ENCODE data around the gene AMHR2. TPM values are rescaled to one million over a fixed set of nuclear protein-coding genes. Genes with fewer than 3 reads are reported as not detected.

Gene AMHR2
- total RNA-seq, 5 donors from 2014 or later (not counting 1 experiment from before 2014, with no cell fraction given) = 0.19 TPM; not detected in 4

GRCh38 chr12:53474819-53475218 is 51.2 kb downstream of the AMHR2 start:
- Mint-ChIP-seq H3K27me3 (no peaks in the 10 kb centered on the region), H3K36me3 (peaks cover 54% of the 10 kb centered on the region), H3K27ac (peak overlapping the region; percentile 86 to 91), H3K4me3 (peak overlapping the region in 2 of 3 donors; percentile 21 to 26), H3K4me1 (peaks cover 48 to 52% (median 51%) of the 10 kb centered on the region in 3 donors), H3K9me3 (no peaks in the 10 kb centered on the region)
- H3K36me3 ChIP-seq (ENCODE audit: control insufficient read depth in 2 of 2, extremely low read depth in 1 of 2, insufficient read depth in 1 of 2, low read length in 1 of 2) = peaks cover 12 to 95% of the 10 kb centered on the region in 2 donors
- peak overlapping the region; percentile 30 for H3K27ac ChIP-seq (ENCODE audit: low read length)
- H3K9me3 ChIP-seq = no peaks in the 10 kb centered on the region
- ChIA-PET POLR2A (interaction anchor here in 1 of 2 donors (0.6 to 1.3 kb wide), 4 partner anchors 20 to 571 kb away, joined by 3 to 7 read pairs (median 4); partner anchors contain the start of gene TARBP2), CTCF (interaction anchor here (0.6 to 3.2 kb wide), 7 partner anchors 11 to 1053 kb away, joined by 3 to 7 read pairs (median 3); no protein-coding TSS in a partner anchor)
- ATAC-seq (replicated peaks in 1 of 4) (peak in 2 of 4 experiments; percentile 34 to 44), DNase-seq (no peak)
- no peaks in the 10 kb centered on the region for H3K27me3 ChIP-seq (replicated peaks in 1 of 2; ENCODE audit: control insufficient read depth in 2 of 2, extremely low read depth in 1 of 2, insufficient read depth in 2 of 2, low read length in 1 of 2)
- peaks cover 0 to 12% of the 10 kb centered on the region in 2 experiments for H3K4me1 ChIP-seq (ENCODE audit: control insufficient read depth in 1 of 2, extremely low read depth in 1 of 2, insufficient read depth in 2 of 2, low read length in 2 of 2)
- WGBS (ENCODE audit: insufficient coverage) = 45% methylated on average over 10 of the region's 13 CpGs
- no peak overlapping the region for H3K4me3 ChIP-seq (ENCODE audit: control insufficient read depth in 1 of 2, extremely low read depth in 1 of 2, low read length in 1 of 2)

- H3K4me3 Mint-ChIP-seq = no peak overlapping the region
- DNase-seq (no peak), ATAC-seq (replicated peaks in 1 of 4) (peak in 1 of 4 experiments; percentile 30)
- Histone ChIP-seq H3K4me3 (ENCODE audit: control insufficient read depth in 1 of 2, extremely low read depth in 1 of 2, low read length in 1 of 2) (no peak overlapping the region), H3K27ac (ENCODE audit: low read length) (no peak overlapping the region), H3K36me3 (ENCODE audit: control insufficient read depth in 2 of 2, extremely low read depth in 1 of 2, insufficient read depth in 1 of 2, low read length in 1 of 2) (peaks cover 17 to 91% of the 10 kb centered on the region in 2 donors), H3K9me3 (no peaks in the 10 kb centered on the region), H3K27me3 (replicated peaks in 1 of 2; ENCODE audit: control insufficient read depth in 2 of 2, extremely low read depth in 1 of 2, insufficient read depth in 2 of 2, low read length in 1 of 2) (no peaks in the 10 kb centered on the region), H3K4me1 (ENCODE audit: control insufficient read depth in 1 of 2, extremely low read depth in 1 of 2, insufficient read depth in 2 of 2, low read length in 2 of 2) (peaks cover 0 to 10% of the 10 kb centered on the region in 2 experiments)
- ChIA-PET POLR2A (interaction anchor here (0.6 to 1.4 kb wide), 3 partner anchors 24 to 1452 kb away, joined by 3 to 8 read pairs (median 3); partner anchors contain the start of gene TARBP2 (in 1 of the 2)), CTCF (interaction anchor here in 1 of 2 donors (0.6 to 1.3 kb wide), 9 partner anchors 15 to 434 kb away, joined by 3 to 10 read pairs (median 3); partner anchors contain the start of gene ESPL1)
- no peaks in the 10 kb centered on the region for H3K27me3 Mint-ChIP-seq
- peaks cover 41 to 46% (median 43%) of the 10 kb centered on the region in 3 donors for H3K4me1 Mint-ChIP-seq
- peaks cover 46% of the 10 kb centered on the region for H3K36me3 Mint-ChIP-seq
- no peaks in the 10 kb centered on the region for H3K9me3 Mint-ChIP-seq
- H3K27ac Mint-ChIP-seq = peak overlapping the region in 1 of 2 donors; percentile 48
- 67% methylated on average over 2 of the region's 2 CpGs for WGBS (ENCODE audit: insufficient coverage)
Observed at GRCh38 chr12:53476769-53477209, 53.1 kb downstream of the AMHR2 start.

- Histone ChIP-seq H3K4me1 (ENCODE audit: control insufficient read depth in 1 of 2, extremely low read depth in 1 of 2, insufficient read depth in 2 of 2, low read length in 2 of 2) (peaks cover 0 to 10% of the 10 kb centered on the region in 2 experiments), H3K36me3 (ENCODE audit: control insufficient read depth in 2 of 2, extremely low read depth in 1 of 2, insufficient read depth in 1 of 2, low read length in 1 of 2) (peaks cover 22 to 92% of the 10 kb centered on the region in 2 donors), H3K27ac (ENCODE audit: low read length) (no peak overlapping the region), H3K27me3 (replicated peaks in 1 of 2; ENCODE audit: control insufficient read depth in 2 of 2, extremely low read depth in 1 of 2, insufficient read depth in 2 of 2, low read length in 1 of 2) (no peaks in the 10 kb centered on the region), H3K4me3 (ENCODE audit: control insufficient read depth in 1 of 2, extremely low read depth in 1 of 2, low read length in 1 of 2) (no peak overlapping the region), H3K9me3 (no peaks in the 10 kb centered on the region)
- WGBS (ENCODE audit: insufficient coverage) = 80% methylated on average over 1 of the region's 1 CpG
- ChIA-PET CTCF (interaction anchor here (0.6 to 1.4 kb wide), 4 partner anchors 13 to 39 kb away, joined by 3 to 4 read pairs (median 4); partner anchors contain the start of gene TARBP2 (in 1 of the 2)), POLR2A (interaction anchor here (0.6 to 0.8 kb wide), 5 partner anchors 13 to 238 kb away, joined by 3 to 7 read pairs (median 4); no protein-coding TSS in a partner anchor)
- no peak overlapping the region for H3K4me3 Mint-ChIP-seq
- no peak for ATAC-seq (replicated peaks in 1 of 4)
- no peaks in the 10 kb centered on the region for H3K9me3 Mint-ChIP-seq
- H3K27me3 Mint-ChIP-seq = no peaks in the 10 kb centered on the region
- no peak overlapping the region for H3K27ac Mint-ChIP-seq
- DNase-seq = no peak
- H3K4me1 Mint-ChIP-seq = peaks cover 28 to 31% (median 29%) of the 10 kb centered on the region in 3 donors
- H3K36me3 Mint-ChIP-seq = peaks cover 38% of the 10 kb centered on the region
Observed at GRCh38 chr12:53478865-53479264, 55.2 kb downstream of the AMHR2 start.

GRCh38 chr12:53479331-53479730 is 55.7 kb downstream of the AMHR2 start:
- no peaks in the 10 kb centered on the region for H3K27me3 Mint-ChIP-seq
- Histone ChIP-seq H3K27ac (ENCODE audit: low read length) (no peak overlapping the region), H3K36me3 (ENCODE audit: control insufficient read depth in 2 of 2, extremely low read depth in 1 of 2, insufficient read depth in 1 of 2, low read length in 1 of 2) (peaks cover 24 to 92% of the 10 kb centered on the region in 2 donors), H3K9me3 (no peaks in the 10 kb centered on the region), H3K27me3 (replicated peaks in 1 of 2; ENCODE audit: control insufficient read depth in 2 of 2, extremely low read depth in 1 of 2, insufficient read depth in 2 of 2, low read length in 1 of 2) (no peaks in the 10 kb centered on the region), H3K4me3 (ENCODE audit: control insufficient read depth in 1 of 2, extremely low read depth in 1 of 2, low read length in 1 of 2) (no peak overlapping the region), H3K4me1 (ENCODE audit: control insufficient read depth in 1 of 2, extremely low read depth in 1 of 2, insufficient read depth in 2 of 2, low read length in 2 of 2) (peaks cover 0 to 10% of the 10 kb centered on the region in 2 experiments)
- WGBS (ENCODE audit: insufficient coverage) = 100% methylated on average over 2 of the region's 5 CpGs
- H3K4me1 Mint-ChIP-seq = peaks cover 23 to 28% (median 24%) of the 10 kb centered on the region in 3 donors
- ATAC-seq (replicated peaks in 1 of 4) = no peak
- ChIA-PET CTCF (interaction anchor here (0.6 to 1.0 kb wide), 3 partner anchors 22 to 39 kb away, joined by 3 to 4 read pairs (median 3); partner anchors contain the start of gene TARBP2 (in 1 of the 2)), POLR2A (interaction anchor here (0.6 to 0.8 kb wide), 6 partner anchors 12 to 239 kb away, joined by 3 to 7 read pairs (median 4); no protein-coding TSS in a partner anchor)
- no peaks in the 10 kb centered on the region for H3K9me3 Mint-ChIP-seq
- DNase-seq = no peak
- H3K4me3 Mint-ChIP-seq = no peak overlapping the region
- H3K27ac Mint-ChIP-seq = no peak overlapping the region
- peaks cover 34% of the 10 kb centered on the region for H3K36me3 Mint-ChIP-seq

- H3K4me1 Mint-ChIP-seq = peaks cover 13 to 23% (median 15%) of the 10 kb centered on the region in 3 donors
- POLR2A ChIA-PET = interaction anchor here (0.6 to 1.5 kb wide), 4 partner anchors 13 to 280 kb away, joined by 3 to 5 read pairs (median 4); no protein-coding TSS in a partner anchor
- no peak overlapping the region for H3K4me3 Mint-ChIP-seq
- Histone ChIP-seq H3K9me3 (no peaks in the 10 kb centered on the region), H3K27ac (ENCODE audit: low read length) (no peak overlapping the region), H3K4me1 (ENCODE audit: control insufficient read depth in 1 of 2, extremely low read depth in 1 of 2, insufficient read depth in 2 of 2, low read length in 2 of 2) (peaks cover 0 to 4% of the 10 kb centered on the region in 2 experiments), H3K4me3 (ENCODE audit: control insufficient read depth in 1 of 2, extremely low read depth in 1 of 2, low read length in 1 of 2) (no peak overlapping the region), H3K36me3 (ENCODE audit: control insufficient read depth in 2 of 2, extremely low read depth in 1 of 2, insufficient read depth in 1 of 2, low read length in 1 of 2) (peaks cover 20 to 90% of the 10 kb centered on the region in 2 donors), H3K27me3 (replicated peaks in 1 of 2; ENCODE audit: control insufficient read depth in 2 of 2, extremely low read depth in 1 of 2, insufficient read depth in 2 of 2, low read length in 1 of 2) (no peaks in the 10 kb centered on the region)
- CTCF ChIA-PET = interaction anchor here in 1 of 2 donors (1.1 kb wide), 2 partner anchors 17 to 19 kb away, joined by 3 to 7 read pairs; no protein-coding TSS in a partner anchor
- DNase-seq (no peak), ATAC-seq (replicated peaks in 1 of 4) (no peak)
- H3K27me3 Mint-ChIP-seq = no peaks in the 10 kb centered on the region
- WGBS (ENCODE audit: insufficient coverage) = 89% methylated on average over 3 of the region's 12 CpGs
- H3K36me3 Mint-ChIP-seq = peaks cover 29% of the 10 kb centered on the region
- H3K27ac Mint-ChIP-seq = peak overlapping the region in 1 of 2 donors; percentile 31
- no peaks in the 10 kb centered on the region for H3K9me3 Mint-ChIP-seq
Observed at GRCh38 chr12:53480491-53481442, 57.1 kb downstream of the AMHR2 start.

Measured in T-cell (primary cell).